Transverse colon (tissue), 4 donors: Measurements from ENCODE around the gene FAM216B.

Experiments used
- CTCF ChIP-seq, 5 experiments: fragments of 200-600 bp in 3 of 5; fragments of 450-650 bp in 2 of 5; sonication (generic) in 3 of 5; IDR thresholded peaks; 1 replicate in 2 of 5; 2 replicates in 3 of 5; pipeline ENCODE4 v1.5.1; 2016 to 2017; ENCODE audit warnings: antibody characterized with exemption in 5 of 5, inconsistent platforms in 3 of 5, mild to moderate bottlenecking in 2 of 5, moderate library complexity in 1 of 5
- EP300 ChIP-seq: sonication (generic); formaldehyde crosslinking; IDR thresholded peaks from one replicate; pipeline ENCODE4 v1.6.1; 2017; ENCODE audit warnings: antibody characterized with exemption, low read depth
- POLR2A ChIP-seq: fragments of 450-650 bp; IDR thresholded peaks from one replicate; pipeline ENCODE4 v1.6.1; 2016; ENCODE audit warnings: antibody characterized with exemption, mild to moderate bottlenecking, moderate library complexity
- POLR2AphosphoS5 ChIP-seq, 3 donors: sonication (generic); formaldehyde crosslinking; IDR thresholded peaks; one replicate each; pipeline ENCODE4 v1.6.1; 2016; ENCODE audit warnings: antibody characterized with exemption in 3 of 3

- no peak for TF ChIP-seq CTCF (IDR thresholded peaks at IDR 0.05)
- TF ChIP-seq POLR2AphosphoS5 (IDR thresholded peaks at IDR 0.05), result no peak
- no peak for TF ChIP-seq POLR2A
- TF ChIP-seq EP300, result no peak
These were observed 46.4 kb upstream of the FAM216B start for GRCh38 chr13:42735010-42735409.
